HG02610 (cell line): Measurements from ENCODE around the gene C2orf69.
"Not testable (repeated sequence)": the region's sequence is repeated elsewhere in the genome, so short reads cannot be mapped to it uniquely, and the experiment has no call there.

Experiments
- ATAC-seq: cut with Tn5 transposase; IDR thresholded peaks from one replicate; pipeline ENCODE4 v1.9.1; 2021; ENCODE audit warnings: mild to moderate bottlenecking, moderate library complexity; ENCODE audit not compliant: unreplicated experiment

C2orf69 gene

GRCh38 chr2:199911052-199911876 lies at the start of gene C2orf69:
C2orf69 (plus strand) TSS chr2:199911293; CDS start chr2:199911439, 146 bp downstream.
- ATAC-seq: peak; percentile 93

GRCh38 chr2:199862788-199863187 lies 48.3 kb upstream of the C2orf69 start:
- no peak for ATAC-seq

- no peak for ATAC-seq
Measured at GRCh38 chr2:199865905-199866304, 45.2 kb upstream of the C2orf69 start.

- no peak for ATAC-seq
Measured at GRCh38 chr2:199868431-199869226, 42.5 kb upstream of the C2orf69 start.

GRCh38 chr2:199869227-199869541 lies 41.9 kb upstream of the C2orf69 start:
- no peak for ATAC-seq

GRCh38 chr2:199869653-199870052 lies 41.4 kb upstream of the C2orf69 start:
- no peak for ATAC-seq

GRCh38 chr2:199870581-199870980 lies 40.5 kb upstream of the C2orf69 start:
- no peak for ATAC-seq

GRCh38 chr2:199874209-199874608 lies 36.9 kb upstream of the C2orf69 start:
- no peak for ATAC-seq

- no peak for ATAC-seq
Measured at GRCh38 chr2:199875400-199875799, 35.7 kb upstream of the C2orf69 start.

- ATAC-seq: no peak
Measured at GRCh38 chr2:199882667-199883066, 28.4 kb upstream of the C2orf69 start.

- ATAC-seq: no peak
Measured at GRCh38 chr2:199883474-199884212, 27.4 kb upstream of the C2orf69 start.

- no peak for ATAC-seq
Measured at GRCh38 chr2:199895406-199895805, 15.7 kb upstream of the C2orf69 start.

GRCh38 chr2:199896617-199897016 lies 14.5 kb upstream of the C2orf69 start:
- ATAC-seq: no peak

GRCh38 chr2:199901942-199902341 lies 9.2 kb upstream of the C2orf69 start:
- ATAC-seq: no peak

- ATAC-seq: no peak
Measured at GRCh38 chr2:199902486-199903110, 8.5 kb upstream of the C2orf69 start.

- no peak for ATAC-seq
Measured at GRCh38 chr2:199903111-199903510, 8.0 kb upstream of the C2orf69 start.

- ATAC-seq: no peak
Measured at GRCh38 chr2:199907008-199907714, 3.9 kb upstream of the C2orf69 start.

- ATAC-seq: no peak
Measured at GRCh38 chr2:199910338-199911051, 598 bp upstream of the C2orf69 start.

- no peak for ATAC-seq
Measured at GRCh38 chr2:199911877-199912161, 726 bp downstream of the C2orf69 start.

- not testable (repeated sequence) for ATAC-seq
Measured at GRCh38 chr2:199912553-199913114, 1.5 kb downstream of the C2orf69 start.
